Mesenchymal stem cell (in vitro differentiated cells and primary cell): ENCODE measurements around the gene SULT4A1.
A peak's percentile ranks its signal among the peaks of the same experiment; 100 is the strongest.

Experiments used
- DNase-seq: peaks from one replicate; pipeline ENCODE4 v3.0.0-alpha.2; 2013
- H2AFZ ChIP-seq: one replicate; pipeline ENCODE4 v1.6.1; 2013; ENCODE audit warnings: low read depth, mild to moderate bottlenecking, control low read depth, inconsistent platforms, low read length, moderate library complexity
- H2AK5ac ChIP-seq: 2 replicates; pipeline ENCODE4 v1.6.1; 2013; ENCODE audit warnings: low read length, moderate library complexity, mild to moderate bottlenecking, inconsistent platforms; ENCODE audit not compliant: severe bottlenecking
- H2BK120ac ChIP-seq: one replicate; pipeline ENCODE4 v1.6.1; 2013; ENCODE audit warnings: low read depth, mild to moderate bottlenecking, inconsistent platforms, low read length, moderate library complexity
- H2BK12ac ChIP-seq, 2 experiments: one replicate each; pipeline ENCODE4 v1.6.1; 2013; ENCODE audit warnings: inconsistent platforms in 2 of 2, low read length in 2 of 2, mild to moderate bottlenecking in 2 of 2, moderate library complexity in 2 of 2, control low read depth in 1 of 2
- H2BK15ac ChIP-seq: one replicate; pipeline ENCODE4 v1.6.1; 2013; ENCODE audit warnings: mild to moderate bottlenecking, low read depth, inconsistent platforms; ENCODE audit not compliant: poor library complexity, severe bottlenecking
- H2BK5ac ChIP-seq: 2 replicates; pipeline ENCODE4 v1.6.1; 2013; ENCODE audit warnings: low read depth, mild to moderate bottlenecking, low read length, control low read depth, inconsistent platforms; ENCODE audit not compliant: poor library complexity, severe bottlenecking
- H3K14ac ChIP-seq, 2 experiments: one replicate each; pipeline ENCODE4 v1.6.1; 2013; ENCODE audit warnings: inconsistent platforms in 2 of 2, low read length in 2 of 2, control low read depth in 1 of 2, mild to moderate bottlenecking in 1 of 2, moderate library complexity in 1 of 2
- H3K18ac ChIP-seq, 2 experiments: one replicate each; pipeline ENCODE4 v1.6.1; 2013; ENCODE audit warnings: inconsistent platforms in 2 of 2, low read length in 2 of 2, control low read depth in 1 of 2, low read depth in 1 of 2, mild to moderate bottlenecking in 1 of 2
- H3K23ac ChIP-seq, 2 experiments: one replicate each; pipeline ENCODE4 v1.6.1; 2013; ENCODE audit warnings: inconsistent platforms in 2 of 2, low read length in 2 of 2, mild to moderate bottlenecking in 2 of 2, moderate library complexity in 2 of 2, control low read depth in 1 of 2
- H3K27ac ChIP-seq: 2 replicates; pipeline ENCODE4 v1.5.1; 2013; ENCODE audit warnings: mild to moderate bottlenecking, moderate library complexity, low read length, control low read depth, inconsistent platforms; ENCODE audit not compliant: poor library complexity, severe bottlenecking
- H3K27me3 ChIP-seq, 2 experiments: 2 replicates each; pipeline versions ENCODE4 v1.6.1 to v1.7.0; 2013; ENCODE audit warnings: low read length in 2 of 2, mild to moderate bottlenecking in 2 of 2, moderate library complexity in 2 of 2, control low read depth in 1 of 2, inconsistent platforms in 1 of 2; ENCODE audit not compliant: control insufficient read depth in 1 of 2, insufficient read depth in 1 of 2
- H3K36me3 ChIP-seq, 2 experiments: 2 replicates each; pipeline versions ENCODE4 v1.6.1 to v1.7.0; 2013; ENCODE audit warnings: low read length in 2 of 2, control low read depth in 1 of 2, inconsistent platforms in 1 of 2, low read depth in 1 of 2, mild to moderate bottlenecking in 1 of 2; ENCODE audit not compliant: insufficient read depth in 2 of 2, control insufficient read depth in 1 of 2
- H3K4ac ChIP-seq, 2 experiments: one replicate each; pipeline ENCODE4 v1.6.1; 2013; ENCODE audit warnings: inconsistent platforms in 2 of 2, low read length in 2 of 2, mild to moderate bottlenecking in 2 of 2, moderate library complexity in 2 of 2, control low read depth in 1 of 2, low read depth in 1 of 2
- H3K4me1 ChIP-seq: 2 replicates; pipeline ENCODE4 v1.6.1; 2013; ENCODE audit warnings: low read depth, low read length, control low read depth; ENCODE audit not compliant: control insufficient read depth, insufficient read depth
- H3K4me2 ChIP-seq: 2 replicates; pipeline ENCODE4 v1.6.1; 2013; ENCODE audit warnings: low read length, mild to moderate bottlenecking, inconsistent platforms; ENCODE audit not compliant: poor library complexity, severe bottlenecking
- H3K4me3 ChIP-seq, 2 experiments: 2 replicates each; pipeline versions ENCODE4 v1.5.1 to v1.7.0; 2013; ENCODE audit warnings: low read length in 2 of 2, mild to moderate bottlenecking in 2 of 2, control low read depth in 1 of 2, low read depth in 1 of 2; ENCODE audit not compliant: insufficient read depth in 1 of 2
- H3K79me1 ChIP-seq: replicated peaks from 2 replicates; pipeline ENCODE4 v1.6.1; 2013; ENCODE audit warnings: mild to moderate bottlenecking, control low read depth, low read length, inconsistent platforms; ENCODE audit not compliant: poor library complexity, severe bottlenecking
- H3K9ac ChIP-seq: 2 replicates; pipeline ENCODE4 v1.7.0; 2013; ENCODE audit warnings: mild to moderate bottlenecking, low read length, moderate library complexity
- H3K9me3 ChIP-seq: 2 replicates; pipeline ENCODE4 v1.7.0; 2013; ENCODE audit warnings: mild to moderate bottlenecking, low read length; ENCODE audit not compliant: control insufficient read depth
- H4K8ac ChIP-seq: one replicate; pipeline ENCODE4 v1.6.1; 2013; ENCODE audit warnings: inconsistent platforms, mild to moderate bottlenecking, low read length, moderate library complexity
- H4K91ac ChIP-seq: one replicate; pipeline ENCODE4 v1.6.1; 2013; ENCODE audit warnings: mild to moderate bottlenecking, low read length, inconsistent platforms
- WGBS: methylation state at CpG from one replicate; pipeline ENCODE4 v1.1.7; 2013; ENCODE audit warnings: mixed read lengths; 5-methylcytosine and 5-hydroxymethylcytosine counted together

Gene SULT4A1

DNA sequence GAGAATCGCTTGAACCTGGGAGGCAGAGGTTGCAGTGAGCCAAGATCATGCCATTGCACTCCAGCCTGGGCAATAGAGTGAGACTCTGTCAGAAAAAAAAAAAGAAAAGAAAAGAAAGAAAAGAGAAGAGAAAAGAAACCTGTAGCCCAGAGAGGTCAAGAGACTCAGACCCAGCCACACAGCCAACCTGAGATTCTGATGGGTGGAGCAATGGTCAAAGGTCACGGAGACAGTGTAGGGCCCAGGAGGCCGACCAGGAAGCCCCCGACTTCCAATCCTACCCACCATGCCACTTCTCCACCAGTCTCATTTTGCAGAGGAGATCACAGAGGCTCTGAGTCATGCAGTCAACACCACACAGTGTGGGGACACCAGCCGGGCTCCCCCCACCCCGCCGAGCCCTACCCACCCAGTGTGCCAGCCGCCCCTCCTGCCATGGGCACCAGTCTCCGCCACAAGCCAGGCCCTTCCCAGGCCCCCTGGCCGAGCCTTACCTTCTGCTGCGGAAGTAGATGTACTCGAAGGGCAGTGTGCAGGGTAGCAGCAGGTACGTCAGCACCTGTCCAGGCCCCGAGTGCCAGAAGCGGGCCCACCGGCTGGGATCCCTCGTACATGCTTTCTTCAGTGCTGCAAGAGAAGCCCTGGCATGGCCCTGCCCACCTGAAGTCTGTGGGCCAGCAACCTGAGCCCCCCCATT, 21.6 kb upstream of the SULT4A1 start:
- Histone ChIP-seq H3K9ac (no peak overlapping the region), H2BK15ac (no peak overlapping the region), H3K36me3 (no peaks in the 10 kb centered on the region), H3K4me2 (no peak overlapping the region), H2AFZ (no peak overlapping the region), H2AK5ac (no peak overlapping the region), H4K8ac (no peak overlapping the region), H3K27me3 (peaks cover 26 to 53% of the 10 kb centered on the region in 2 experiments), H4K91ac (no peak overlapping the region), H3K18ac (no peak overlapping the region), H3K27ac (no peak overlapping the region), H2BK5ac (no peak overlapping the region), H3K23ac (no peak overlapping the region), H3K14ac (no peak overlapping the region), H2BK12ac (no peak overlapping the region), H3K79me1 (no peaks in the 10 kb centered on the region), H3K4me1 (no peaks in the 10 kb centered on the region), H3K9me3 (peaks cover 5% of the 10 kb centered on the region), H2BK120ac (no peak overlapping the region), H3K4me3 (no peak overlapping the region), H3K4ac (no peak overlapping the region)
- 90% methylated on average over 17 of the region's 17 CpGs for WGBS
- no peak for DNase-seq

DNA sequence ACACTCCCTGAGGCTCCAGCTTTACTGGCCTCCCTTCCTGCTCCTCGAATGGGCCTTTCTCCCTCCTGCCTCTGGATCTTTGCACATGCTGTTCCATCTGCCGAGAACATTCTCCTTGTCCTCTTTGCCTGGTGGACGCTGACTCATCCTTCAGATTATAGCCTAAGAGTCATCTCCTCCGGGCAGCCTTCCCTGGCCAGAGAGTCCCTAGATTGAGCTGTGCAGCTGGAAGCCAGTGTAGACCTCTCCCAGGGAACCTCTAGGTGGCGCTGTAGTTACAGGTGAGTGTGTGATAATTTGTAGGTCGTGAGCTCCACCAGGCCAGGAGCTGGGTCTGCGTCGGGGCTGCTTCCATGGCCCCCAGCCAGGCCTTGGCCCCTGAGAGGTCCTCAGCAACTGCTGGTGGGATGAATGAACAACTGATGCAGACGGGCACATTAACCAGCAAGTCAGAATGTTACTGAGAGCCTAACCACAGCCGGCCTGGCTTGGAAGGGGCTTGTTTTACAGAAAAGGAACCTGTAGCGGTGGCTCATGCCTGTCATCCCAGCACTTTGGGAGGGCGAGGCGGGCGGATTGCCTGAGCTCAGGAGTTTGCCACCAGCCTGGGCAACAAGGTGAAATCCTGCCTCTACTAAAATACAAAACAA, 20.8 kb upstream of the SULT4A1 start:
- no peak overlapping the region for H2AK5ac ChIP-seq
- no peaks in the 10 kb centered on the region for H3K4me1 ChIP-seq
- H2BK5ac ChIP-seq = no peak overlapping the region
- H4K8ac ChIP-seq = no peak overlapping the region
- no peak overlapping the region for H2BK15ac ChIP-seq
- no peak overlapping the region for H3K4ac ChIP-seq
- 33% methylated on average over 12 of the region's 14 CpGs for WGBS
- H3K27ac ChIP-seq = no peak overlapping the region
- no peak overlapping the region for H3K9ac ChIP-seq
- peak; percentile 63 for DNase-seq
- no peaks in the 10 kb centered on the region for H3K79me1 ChIP-seq
- H3K23ac ChIP-seq = no peak overlapping the region
- H2BK12ac ChIP-seq = no peak overlapping the region
- H2BK120ac ChIP-seq = no peak overlapping the region
- H3K4me3 ChIP-seq = no peak overlapping the region
- H3K9me3 ChIP-seq = peaks cover 5% of the 10 kb centered on the region
- no peak overlapping the region for H2AFZ ChIP-seq
- H3K36me3 ChIP-seq = no peaks in the 10 kb centered on the region
- H3K18ac ChIP-seq = no peak overlapping the region
- no peak overlapping the region for H3K14ac ChIP-seq
- H3K4me2 ChIP-seq = no peak overlapping the region
- H4K91ac ChIP-seq = no peak overlapping the region
- H3K27me3 ChIP-seq = peaks cover 26 to 59% of the 10 kb centered on the region in 2 experiments

DNA sequence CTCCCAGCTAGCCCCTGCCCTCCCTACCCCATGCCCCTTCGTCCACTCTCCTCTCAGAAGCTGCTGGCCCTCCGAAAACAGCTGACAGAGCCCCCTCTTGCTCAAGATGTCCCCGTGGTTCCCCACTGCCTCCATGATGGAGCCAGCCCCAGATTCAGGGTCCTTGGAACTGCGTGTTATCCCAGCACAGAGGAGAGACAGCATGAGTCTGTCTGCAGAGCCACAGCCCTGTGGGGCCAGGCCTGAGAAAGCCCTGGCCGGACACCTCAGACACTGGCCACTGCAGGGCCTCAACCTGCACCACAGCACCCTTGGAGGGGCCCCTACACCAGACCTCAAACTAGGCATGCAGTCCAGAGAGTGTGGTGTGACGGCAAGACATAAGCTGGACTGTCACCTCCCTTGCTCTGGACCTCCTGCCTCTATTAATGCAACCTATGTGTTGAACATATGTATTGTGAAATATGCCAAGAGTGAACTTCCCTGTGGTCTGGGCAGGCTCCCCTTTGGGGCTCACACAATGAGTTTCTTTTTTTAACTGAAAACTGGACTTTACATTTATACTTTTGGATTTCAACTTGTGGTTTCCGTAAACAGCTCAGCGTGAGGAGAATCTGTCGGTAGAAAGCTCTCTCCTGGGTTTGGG, 19.9 kb upstream of the SULT4A1 start:
- Histone ChIP-seq H3K18ac (no peak overlapping the region), H2BK15ac (no peak overlapping the region), H3K27me3 (peaks cover 26 to 59% of the 10 kb centered on the region in 2 experiments), H2BK120ac (no peak overlapping the region), H3K14ac (no peak overlapping the region), H2AFZ (no peak overlapping the region), H3K27ac (no peak overlapping the region), H2BK5ac (no peak overlapping the region), H4K8ac (no peak overlapping the region), H3K4ac (no peak overlapping the region), H2BK12ac (no peak overlapping the region), H3K4me3 (no peak overlapping the region), H4K91ac (no peak overlapping the region), H3K36me3 (no peaks in the 10 kb centered on the region), H3K79me1 (no peaks in the 10 kb centered on the region), H3K4me2 (no peak overlapping the region), H3K9me3 (peaks cover 5% of the 10 kb centered on the region), H3K4me1 (no peaks in the 10 kb centered on the region), H3K9ac (no peak overlapping the region), H3K23ac (no peak overlapping the region), H2AK5ac (no peak overlapping the region)
- no peak for DNase-seq
- 84% methylated on average over 9 of the region's 9 CpGs for WGBS
